NCI-H2081 (cell line): ENCODE measurements around the gene TMEM120B.
"Not testable (repeated sequence)": the region's sequence is repeated elsewhere in the genome, so short reads cannot be mapped to it uniquely, and the experiment has no call there.

ENCODE experiments used
- DNase-seq, 2 experiments: peaks; one replicate each; lab custom pipeline; 2025; lab: John Stamatoyannopoulos, UW

The TMEM120B gene

GRCh38 chr12:121709478-121709961, 3.0 kb upstream of the TMEM120B start:
- DNase-seq = no peak

DNA sequence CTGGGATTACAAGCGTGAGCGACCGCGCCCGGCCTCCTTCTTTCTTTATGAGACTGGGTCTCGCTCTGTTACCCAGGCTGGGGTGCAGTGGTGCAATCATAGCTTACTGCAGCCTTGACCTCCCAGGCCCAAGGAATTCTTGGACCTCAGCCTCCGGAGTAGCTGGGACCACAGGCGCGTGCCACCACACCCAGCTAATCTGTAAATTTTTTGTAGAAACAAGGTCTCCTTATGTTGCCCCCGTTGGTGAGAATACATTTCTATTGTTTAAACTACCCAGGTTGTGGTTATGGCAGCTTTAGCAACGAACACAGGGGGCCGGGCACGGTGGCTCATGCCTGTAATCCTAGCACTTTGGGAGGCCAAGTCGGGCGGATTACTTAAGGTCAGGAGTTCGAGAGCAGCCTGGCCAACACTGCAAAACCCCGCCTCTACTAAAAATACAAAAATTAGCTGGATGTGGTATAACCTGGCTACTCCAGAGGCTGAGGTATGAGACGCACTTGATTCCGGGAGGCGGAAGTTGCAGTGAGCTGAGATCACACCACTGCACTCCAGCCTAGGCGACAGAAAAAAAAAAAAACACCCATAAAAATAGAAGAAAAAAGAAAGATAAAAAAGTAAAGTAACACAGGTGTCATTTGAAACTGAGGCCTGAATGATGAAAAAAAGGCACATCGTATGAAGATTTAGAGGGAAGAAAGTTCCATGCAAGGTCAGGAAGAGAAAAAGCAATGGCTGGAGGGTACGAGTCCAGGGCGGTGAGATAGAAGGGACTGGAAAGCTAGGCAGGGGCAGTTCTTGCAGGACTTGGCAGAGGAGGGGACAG, 977 bp upstream of the TMEM120B start:
- no peak for DNase-seq

DNA sequence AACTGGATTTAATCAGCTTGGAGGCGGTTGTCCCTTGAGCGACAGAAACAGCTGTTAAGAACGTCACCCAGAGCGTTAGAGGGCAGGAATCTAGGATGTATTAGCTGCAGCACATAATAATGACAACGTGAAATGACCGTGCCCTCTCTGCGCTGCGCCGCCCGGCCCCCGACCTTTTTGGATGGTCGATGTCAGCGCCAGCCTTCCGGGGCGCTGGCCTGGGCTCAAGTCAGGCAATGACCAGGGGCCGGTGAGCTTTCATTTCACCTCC, 427 bp upstream of the TMEM120B start:
- DNase-seq = peak in 1 of 2 experiments; percentile 27

- DNase-seq = no peak
Observed at GRCh38 chr12:121713257-121713777, 765 bp downstream of the TMEM120B start.

DNA sequence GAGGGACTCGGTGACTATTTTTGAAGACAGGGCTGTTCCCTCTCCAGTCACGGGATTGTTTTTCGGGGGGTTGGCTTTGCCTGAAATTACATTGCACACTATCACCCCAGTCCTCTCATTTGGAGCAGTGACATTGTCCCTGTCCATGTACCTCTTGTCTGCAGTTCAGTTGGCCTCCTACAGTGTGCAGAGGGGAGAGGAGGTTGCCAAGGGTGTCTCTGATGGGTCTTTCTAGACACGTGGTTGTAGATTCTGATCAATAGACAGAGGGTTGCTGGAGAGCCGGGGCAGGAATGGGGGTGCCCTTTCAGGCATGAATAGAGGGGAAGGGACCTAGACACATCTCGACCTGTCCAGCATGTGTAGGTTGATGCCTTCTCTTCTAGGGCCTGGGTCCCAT, 1.2 kb downstream of the TMEM120B start:
- DNase-seq = no peak

GRCh38 chr12:121715055-121715454, 2.5 kb downstream of the TMEM120B start:
- not testable (repeated sequence) for DNase-seq

GRCh38 chr12:121715862-121716435, 3.4 kb downstream of the TMEM120B start:
- DNase-seq = no peak

DNA sequence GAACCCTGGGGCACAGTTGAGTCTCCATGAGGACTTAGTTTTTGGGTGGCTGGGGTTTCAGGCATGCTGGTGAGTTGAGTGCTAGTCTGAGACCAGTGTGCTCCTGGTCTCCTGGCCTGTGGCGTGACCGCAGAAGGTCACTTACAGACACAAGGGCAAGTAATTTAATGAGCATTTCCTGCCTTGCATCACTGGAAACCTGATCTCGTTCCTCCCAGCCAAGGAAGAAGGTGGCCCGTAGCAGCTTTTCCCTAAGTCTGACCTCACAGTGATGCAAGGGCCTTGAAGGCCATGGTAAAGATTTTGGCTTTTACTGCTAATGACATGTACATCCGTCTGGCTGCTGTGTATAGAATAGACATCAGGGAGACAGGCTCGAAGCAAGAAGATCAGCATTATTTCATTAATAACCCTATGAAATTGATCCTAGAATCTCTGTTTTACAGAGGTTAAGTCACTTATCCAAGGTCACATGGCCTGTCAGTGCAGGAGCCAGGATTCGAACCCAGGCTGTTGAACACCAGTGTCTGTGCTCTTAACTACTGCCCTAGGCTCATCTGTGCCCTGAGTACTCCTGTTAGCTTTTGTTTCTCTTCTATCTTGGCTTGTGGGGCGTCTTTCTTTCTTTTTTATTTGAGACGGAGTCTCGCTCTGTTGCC, 4.6 kb downstream of the TMEM120B start:
- no peak for DNase-seq

GRCh38 chr12:121718653-121719239, 6.2 kb downstream of the TMEM120B start:
- no peak for DNase-seq

- no peak for DNase-seq
Observed at GRCh38 chr12:121719926-121720414, 7.4 kb downstream of the TMEM120B start.

DNA sequence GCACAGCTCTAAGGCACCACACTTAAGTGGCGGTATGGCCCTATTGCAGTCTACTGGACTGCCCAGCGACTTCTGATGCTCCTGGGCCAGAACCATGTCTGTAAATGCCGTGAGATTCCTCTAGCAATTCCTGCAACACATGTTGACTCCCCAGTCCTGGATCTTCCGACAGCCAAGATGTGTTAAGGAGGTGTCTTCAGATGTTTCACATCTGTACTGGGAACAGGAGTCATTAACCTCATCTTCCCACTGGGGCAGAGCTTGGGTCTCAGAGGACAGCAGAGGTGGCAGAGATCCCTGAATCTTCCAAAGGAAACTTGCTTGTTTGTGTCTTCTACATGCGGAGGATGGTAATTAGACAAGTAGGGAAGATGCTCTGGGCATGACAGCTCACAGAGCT, 8.2 kb downstream of the TMEM120B start:
- DNase-seq = no peak

- no peak for DNase-seq
Observed at GRCh38 chr12:121722511-121722910, 10.0 kb downstream of the TMEM120B start.

- DNase-seq = no peak
Observed at GRCh38 chr12:121723200-121723599, 10.6 kb downstream of the TMEM120B start.

GRCh38 chr12:121724925-121725324, 12.4 kb downstream of the TMEM120B start:
- no peak for DNase-seq

DNA sequence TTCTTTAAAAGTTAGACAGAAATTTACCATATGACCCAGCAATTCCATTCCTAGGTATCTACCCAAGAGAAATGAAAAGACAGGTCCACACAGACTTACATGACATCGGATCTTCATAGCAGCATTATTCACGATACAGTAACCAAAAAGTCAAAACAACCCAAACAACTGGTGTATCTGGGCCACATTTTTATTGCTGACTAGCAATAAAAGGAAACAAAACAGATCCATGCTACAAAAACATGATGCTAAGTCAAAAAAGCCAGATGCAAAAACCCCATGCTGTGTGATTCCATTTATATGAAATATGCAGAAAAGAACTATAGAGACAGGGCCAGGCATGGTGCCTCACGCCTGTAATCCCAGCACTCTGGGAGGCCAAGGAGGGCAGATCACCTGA, 12.9 kb downstream of the TMEM120B start:
- no peak for DNase-seq

DNA sequence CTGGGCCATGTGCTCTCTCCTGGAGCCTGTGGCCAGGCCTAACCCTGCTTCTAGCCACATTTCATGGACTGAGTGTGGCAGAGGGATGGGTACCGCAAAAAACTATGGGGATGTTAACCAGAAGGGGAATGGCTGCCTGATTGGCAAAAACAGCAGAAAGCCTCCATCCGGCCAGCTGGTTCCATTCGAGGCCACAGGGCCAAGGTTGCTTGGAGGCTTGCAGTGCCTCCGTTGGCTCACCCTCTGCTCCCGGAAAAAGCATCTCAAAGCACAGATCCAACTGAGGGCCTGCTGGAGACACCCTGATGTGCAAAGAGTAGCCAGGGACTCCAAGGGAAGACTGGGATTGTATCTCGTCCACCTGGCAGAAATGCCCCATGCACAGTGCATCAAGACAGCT, 16.5 kb downstream of the TMEM120B start:
- DNase-seq = no peak

GRCh38 chr12:121731473-121731872, 18.9 kb downstream of the TMEM120B start:
- DNase-seq = no peak

- no peak for DNase-seq
Observed at GRCh38 chr12:121733849-121734248, 21.3 kb downstream of the TMEM120B start.

DNA sequence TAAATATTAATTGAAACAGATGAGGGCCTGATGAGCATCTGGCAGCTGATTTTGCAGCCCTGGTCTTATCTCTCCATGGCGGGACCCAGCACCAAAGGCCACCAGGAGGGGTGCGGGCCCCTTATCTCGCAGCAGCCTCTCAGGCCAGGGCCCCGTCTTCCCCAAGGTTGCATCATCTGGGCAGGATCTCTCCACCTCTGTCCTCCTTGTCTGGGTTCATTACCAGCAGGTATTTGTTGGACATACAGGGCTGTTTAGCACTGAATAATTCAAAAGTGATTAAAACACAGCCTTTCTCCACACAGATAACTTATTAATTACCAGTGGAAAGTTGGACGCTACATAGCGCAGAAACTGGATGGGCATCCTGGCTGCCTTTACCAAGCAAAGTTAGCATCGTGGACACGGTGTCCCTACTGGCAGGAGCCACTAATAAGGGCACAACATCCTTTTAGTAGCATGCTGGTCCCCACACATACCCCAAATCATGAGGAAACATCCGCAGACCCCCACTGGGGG, 25.8 kb downstream of the TMEM120B start:
- DNase-seq = no peak

- no peak for DNase-seq
Observed at GRCh38 chr12:121740847-121741246, 28.3 kb downstream of the TMEM120B start.

DNA sequence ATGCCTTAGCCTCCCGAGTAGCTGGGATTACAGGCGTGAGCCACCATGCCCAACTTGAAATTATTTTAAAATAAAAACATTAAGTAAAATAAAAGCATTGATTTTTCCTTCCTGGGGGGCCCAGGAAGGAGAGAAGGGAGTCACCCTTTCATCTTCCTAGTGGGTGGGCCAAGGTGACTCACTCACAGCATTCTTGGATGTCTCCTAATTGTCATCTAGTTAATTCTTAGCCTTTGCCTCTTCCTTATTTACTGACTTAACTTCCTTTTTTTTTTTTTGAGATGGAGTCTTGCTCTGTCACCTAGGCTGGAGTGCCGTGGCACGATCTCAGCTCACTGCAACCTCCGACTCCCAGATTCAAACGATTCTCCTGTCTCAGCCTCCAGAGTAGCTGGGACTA, 29.2 kb downstream of the TMEM120B start:
- DNase-seq = no peak

GRCh38 chr12:121745545-121745944, 33.0 kb downstream of the TMEM120B start:
- not testable (repeated sequence) for DNase-seq
